GDM1 (cell line): ENCODE results near the gene LSP1.

Experiments
- DNase-seq: peaks from one replicate; lab custom pipeline; 2025; lab: John Stamatoyannopoulos, UW

Gene LSP1

DNA sequence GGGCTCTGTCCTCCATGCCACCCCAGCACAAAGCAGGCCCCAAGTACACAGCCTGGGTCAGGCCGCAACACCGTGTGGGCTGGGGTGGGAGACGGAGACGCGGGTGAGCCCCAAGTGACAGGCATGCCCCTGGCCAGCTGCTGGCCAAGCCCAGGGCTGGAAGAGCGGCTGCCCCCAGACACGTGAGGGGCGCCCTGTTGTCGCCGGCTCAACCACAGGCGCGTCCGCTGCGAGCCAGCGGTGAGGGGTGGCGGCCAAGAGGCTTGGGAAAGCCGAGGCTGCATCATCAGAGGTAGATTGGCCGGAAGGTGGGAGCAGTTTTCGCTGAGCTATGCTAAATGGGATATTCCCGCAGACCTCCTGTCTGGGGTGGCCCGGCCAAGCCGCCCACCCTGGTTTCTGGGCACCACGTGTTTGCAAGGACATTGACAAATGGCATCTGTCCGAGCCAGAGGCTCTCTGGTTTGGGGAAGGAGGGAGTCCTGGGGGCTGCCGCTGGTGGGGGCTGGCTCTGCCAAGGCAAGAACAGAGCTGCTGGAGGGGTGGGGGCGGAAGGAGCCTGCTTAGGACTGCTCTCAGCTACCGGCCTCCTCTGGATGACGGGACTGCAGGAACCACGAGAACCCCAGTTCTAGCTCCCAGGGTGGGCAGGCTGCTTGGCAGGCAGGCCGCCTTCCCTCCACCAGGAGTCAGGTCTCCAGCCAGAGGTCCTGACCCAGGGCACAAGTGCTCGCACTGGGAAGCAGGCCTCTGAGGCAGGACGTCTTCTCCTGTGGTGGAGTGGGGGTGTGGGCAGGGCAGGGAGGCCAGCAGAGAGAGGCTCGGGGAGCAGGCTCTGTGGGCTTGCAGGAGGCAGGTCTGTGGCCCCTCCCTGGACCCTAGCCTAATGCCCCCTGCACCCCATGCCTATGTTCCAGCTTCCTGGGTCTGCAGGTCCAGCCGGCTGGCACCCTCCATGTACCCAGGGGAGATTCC, 38.3 kb downstream of the LSP1 start:
- no peak for DNase-seq

- no peak for DNase-seq
Measured at GRCh38 chr11:1891831-1892115, 38.9 kb downstream of the LSP1 start, which contains the start of gene PRR33. PRR33 (minus strand) TSS chr11:1891895; CDS start chr11:1890584, 1,311 bp downstream.

DNA sequence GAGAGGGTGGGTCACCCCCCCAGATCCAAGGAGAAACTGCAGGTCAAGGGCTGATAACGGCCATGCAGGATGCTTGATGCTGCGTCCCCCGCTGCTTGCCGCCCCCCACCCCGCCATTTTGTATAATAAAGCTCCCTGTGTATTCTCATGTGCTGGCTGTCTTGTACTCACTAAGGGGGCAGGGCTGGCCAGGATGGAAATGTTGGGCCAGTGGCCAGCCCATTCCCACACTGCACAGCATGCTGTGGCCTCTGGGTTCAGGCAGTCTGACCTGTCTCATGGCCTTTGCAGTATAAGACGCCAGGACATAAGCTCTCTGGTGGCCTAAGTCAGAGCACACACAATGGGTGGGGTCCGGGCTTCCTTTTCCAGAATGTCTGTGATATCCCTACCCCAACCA, 39.2 kb downstream of the LSP1 start:
- DNase-seq = no peak

DNA sequence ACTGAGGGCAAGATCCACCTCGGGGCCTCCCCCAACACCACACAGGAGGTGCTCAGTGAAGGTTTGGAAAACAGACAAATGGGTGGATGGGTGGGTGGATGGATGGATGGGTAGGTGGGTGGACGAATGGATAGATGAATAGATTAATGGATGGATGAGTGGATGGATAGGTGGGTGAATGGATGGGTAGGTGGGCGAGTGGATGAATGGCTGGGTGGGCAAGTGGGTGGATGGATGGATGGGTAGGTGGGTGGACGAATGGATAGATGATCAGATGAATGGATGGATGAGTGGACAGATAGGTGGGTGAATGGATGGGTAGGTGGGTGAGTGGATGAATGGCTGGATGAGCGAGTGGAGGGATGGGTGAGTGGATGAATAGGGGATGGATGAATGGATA, 39.7 kb downstream of the LSP1 start:
- DNase-seq = no peak

DNA sequence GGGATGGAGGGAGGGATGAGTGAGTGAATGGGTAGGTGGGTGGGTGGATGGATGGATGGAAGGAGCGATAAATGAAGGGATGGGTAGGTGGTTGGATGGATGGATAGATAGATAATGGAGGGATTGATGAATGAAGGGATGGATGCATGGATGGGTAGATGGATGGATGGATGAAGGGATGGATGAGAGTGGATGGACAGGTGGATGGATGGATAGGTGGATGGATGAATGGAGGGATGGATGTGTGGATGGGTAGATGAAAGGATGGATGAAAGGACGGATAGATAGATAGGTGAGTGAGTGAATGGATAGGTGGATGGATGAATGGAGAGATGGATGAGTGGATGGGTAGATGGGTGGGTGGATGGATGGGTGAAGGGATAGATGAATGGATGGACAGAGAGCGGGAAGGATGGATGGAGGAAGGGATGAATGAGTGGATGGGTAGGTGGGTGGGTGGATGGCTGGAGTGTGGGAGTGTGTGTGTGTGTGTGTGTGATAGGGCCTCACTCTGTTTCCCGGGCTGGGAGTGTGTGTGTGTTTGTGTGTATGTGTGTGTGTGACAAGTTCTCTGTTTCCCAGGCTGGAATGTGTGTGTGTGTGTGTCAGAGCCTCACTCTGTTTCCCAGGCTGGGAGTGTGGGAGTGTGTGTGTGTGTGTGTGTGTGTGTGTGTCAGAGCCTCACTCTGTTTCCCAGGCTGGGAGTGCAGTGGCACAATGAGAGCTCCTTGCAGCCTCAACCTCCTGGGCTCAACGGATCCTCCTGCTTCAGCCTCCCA, 40.9 kb downstream of the LSP1 start:
- no peak for DNase-seq

GRCh38 chr11:1894759-1895158, 41.9 kb downstream of the LSP1 start:
- no peak for DNase-seq

DNA sequence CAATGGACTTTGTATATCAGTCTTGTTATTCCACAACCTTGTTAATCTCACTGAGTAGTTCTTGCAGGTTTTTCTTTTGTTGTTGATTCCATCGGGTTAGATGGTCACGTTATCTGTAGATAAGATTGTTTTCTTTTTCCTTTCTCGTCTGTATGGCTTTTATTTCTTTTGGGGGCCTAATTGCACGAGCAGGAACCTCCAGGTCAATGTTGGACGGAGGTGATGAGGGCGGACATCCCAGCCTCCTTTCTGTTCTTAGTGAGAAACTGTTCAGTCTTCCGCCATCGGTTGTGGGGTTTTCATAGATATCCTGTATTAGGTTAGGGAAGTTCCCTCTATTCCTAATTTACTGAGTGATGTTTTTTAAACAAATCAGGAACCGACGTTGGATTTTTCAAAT, 43.6 kb downstream of the LSP1 start:
- no peak for DNase-seq

DNA sequence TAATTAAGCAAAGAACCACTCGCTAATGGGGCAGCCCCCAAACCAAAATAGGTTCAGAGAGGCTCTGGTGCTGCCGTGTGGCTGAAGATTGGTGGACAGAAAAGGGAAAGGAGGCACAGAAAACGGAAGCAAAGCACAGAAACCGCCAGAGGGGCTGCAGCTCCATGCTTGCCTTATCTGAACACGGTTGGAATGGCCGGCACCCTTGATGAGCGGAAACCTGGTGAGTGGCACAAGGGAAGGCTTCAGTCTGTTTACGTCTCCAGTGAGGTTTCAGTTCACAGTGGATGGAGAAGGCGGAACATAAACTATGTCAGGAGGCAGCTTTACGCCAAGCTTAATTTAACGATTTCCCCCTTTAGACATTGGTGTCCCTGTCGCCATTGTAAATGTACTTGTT, 44.0 kb downstream of the LSP1 start:
- peak; percentile 91 for DNase-seq

DNA sequence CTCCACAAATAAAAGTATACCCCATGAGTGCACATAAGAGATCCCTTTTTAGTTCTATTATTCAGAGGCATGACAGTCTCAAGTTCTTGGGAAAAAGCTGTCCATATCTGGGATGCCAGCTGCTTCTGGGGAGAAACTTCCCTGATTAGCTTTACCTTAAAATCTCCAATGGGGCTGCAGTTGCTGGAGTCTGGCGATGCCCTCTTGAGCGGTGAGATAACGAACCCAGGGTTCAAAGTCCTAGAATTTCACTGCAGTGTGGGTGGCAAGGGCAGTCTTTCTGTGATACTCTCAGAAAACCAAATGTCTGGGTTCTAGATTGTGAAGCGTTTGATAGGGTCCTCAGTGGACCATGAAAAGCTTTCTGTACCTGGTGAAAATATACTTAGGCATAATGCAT, 46.2 kb downstream of the LSP1 start:
- no peak for DNase-seq

DNA sequence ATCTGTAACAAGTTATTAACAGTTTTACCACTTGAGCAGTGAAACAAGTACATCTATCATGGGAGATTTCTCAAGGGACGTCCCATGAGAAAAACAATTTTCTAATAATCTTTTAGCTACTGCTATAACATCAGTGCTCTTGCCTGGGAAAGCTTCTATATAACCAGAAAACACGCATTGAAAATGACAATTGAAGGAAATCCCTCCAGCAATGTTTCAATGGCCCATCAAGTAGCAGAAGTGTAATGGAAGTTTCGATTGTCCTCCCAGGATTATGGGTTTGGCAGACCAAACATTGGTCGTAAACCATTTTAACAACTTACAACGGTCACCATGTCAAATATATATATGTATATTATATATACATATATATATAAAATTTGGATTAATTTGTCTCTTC, 46.8 kb downstream of the LSP1 start:
- no peak for DNase-seq

DNA sequence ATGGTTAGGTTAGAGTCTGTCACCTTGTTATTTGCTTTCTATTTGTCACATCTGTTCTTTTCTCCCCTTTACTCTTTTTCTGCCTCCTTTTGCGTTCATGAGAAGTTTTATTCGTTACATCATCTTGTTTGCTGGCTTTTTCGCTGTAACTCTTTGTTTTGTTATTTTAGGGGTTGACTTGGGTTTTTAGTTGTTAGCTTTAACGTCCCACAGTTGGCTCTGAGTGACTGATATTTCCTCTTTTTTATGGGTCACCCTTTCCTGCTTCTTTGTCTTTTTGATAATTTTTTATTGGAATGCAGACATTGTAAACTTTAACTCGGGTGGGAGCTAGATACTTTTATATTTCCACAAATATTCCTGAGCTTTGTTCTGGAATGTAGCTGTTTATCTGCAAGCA, 53.3 kb downstream of the LSP1 start:
- DNase-seq = no peak

DNA sequence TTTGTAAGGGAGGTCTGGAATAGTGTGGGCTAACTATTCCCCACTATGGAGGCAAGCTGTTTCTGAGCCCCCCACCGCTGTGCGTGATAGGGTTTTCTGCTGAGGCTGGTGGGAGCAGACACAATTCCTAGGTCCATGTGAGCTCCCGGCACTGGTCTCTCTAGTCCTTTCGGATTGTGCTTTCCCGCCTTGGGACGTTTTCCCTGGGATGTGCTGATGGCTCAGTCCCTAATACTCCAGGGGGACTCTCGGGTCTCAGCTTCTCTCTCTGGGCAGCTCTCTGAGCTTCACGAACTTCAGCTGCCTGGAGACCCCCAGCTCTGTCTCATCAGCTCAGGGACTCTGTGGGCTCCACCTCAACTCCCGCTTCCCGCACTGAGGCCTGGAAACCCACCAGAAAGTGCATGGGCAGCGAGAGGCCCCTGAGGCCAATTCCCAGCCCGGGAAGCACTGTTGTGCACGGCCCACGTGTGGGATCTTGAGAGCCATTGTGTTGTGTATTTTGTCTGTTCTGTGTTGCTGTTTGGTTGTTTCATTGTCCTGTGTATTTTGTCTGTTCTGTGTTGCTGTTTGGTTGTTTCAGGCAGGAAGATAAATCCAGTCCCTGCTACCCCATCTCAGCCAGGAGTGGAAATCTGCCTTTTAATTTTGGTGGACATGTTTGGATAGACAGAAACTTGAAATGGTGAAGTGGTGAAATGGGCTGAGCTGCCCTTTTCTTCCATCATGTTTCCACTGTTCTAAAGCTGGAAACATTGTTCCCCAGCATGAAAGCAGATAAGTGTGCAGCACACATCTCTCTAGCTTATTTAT, 53.9 kb downstream of the LSP1 start:
- no peak for DNase-seq

- no peak for DNase-seq
Measured at GRCh38 chr11:1908618-1909017, 55.7 kb downstream of the LSP1 start.

DNA sequence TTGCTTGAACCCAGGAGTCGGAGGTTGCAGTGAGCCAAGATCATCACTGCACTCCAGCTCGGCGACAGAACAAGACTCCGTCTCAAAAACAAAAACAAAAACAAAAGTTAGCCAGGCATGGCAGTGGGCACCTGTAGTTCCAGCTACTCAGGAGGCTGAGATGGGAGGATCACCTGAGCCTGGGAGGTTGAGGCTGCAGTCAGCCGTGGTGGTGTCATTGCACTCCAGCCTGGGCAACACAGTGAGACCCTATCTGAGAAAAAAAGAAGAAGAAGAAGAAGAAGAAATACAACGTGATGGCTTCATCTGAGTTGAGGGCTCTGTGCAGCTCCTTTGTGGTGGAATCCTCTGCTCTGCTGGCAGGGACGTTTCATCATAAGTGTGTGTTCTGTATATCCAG, 56.6 kb downstream of the LSP1 start:
- DNase-seq = no peak

GRCh38 chr11:1912289-1912878, 59.5 kb downstream of the LSP1 start:
- peak; percentile 31 for DNase-seq

DNA sequence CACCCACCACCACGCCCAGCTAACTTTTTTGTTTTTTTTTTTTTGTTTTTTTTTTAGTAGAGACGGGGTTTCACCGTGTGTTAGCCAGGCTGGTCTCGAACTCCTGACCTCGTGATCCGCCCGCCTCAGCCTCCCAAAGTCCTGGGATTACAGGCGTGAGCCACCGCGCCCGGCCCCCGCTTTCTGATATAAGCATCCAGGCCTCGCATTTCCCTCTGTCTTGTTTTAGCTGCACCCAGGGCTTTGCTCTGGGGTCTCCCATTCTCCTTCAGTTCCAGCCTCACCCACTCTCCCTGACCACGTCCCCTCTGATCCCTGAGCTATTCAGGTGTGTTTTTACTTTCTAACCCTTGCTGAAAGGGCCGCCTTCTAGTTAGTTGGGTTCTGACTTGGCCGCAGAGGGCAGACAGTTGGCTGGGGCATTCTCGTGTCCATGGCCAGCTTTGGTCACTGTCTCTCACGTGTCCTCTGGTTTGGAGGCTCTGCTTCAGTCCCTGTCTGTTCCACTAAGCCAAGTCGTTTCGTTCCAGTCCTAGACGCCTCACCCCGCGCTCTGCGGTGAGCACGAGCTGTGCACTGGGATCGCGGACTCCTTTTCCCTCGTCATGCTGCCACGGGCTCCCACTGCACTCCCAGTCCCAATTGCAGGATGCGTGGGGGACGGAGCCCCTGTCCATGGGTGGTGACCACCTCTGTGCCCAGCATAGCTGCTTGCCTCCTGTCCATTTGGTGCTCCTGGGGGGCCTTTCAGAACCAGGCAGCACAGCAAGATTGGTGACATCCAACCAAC, 60.6 kb downstream of the LSP1 start:
- no peak for DNase-seq

DNA sequence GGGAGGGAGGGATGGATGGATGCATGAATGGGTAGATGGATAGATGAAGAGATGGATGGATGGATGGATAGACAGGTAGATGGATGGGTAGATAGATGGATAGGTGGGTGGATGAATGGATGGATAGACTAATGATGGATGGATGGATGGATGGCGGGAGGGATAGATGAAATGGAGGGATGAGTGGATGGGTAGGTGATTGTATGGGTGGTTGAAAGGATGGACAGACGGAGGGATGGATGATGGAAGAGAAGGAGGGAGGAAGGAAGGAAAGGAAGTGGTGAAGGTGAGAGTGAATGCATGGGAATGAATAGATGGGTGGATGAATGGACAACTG, 62.9 kb downstream of the LSP1 start:
- no peak for DNase-seq

DNA sequence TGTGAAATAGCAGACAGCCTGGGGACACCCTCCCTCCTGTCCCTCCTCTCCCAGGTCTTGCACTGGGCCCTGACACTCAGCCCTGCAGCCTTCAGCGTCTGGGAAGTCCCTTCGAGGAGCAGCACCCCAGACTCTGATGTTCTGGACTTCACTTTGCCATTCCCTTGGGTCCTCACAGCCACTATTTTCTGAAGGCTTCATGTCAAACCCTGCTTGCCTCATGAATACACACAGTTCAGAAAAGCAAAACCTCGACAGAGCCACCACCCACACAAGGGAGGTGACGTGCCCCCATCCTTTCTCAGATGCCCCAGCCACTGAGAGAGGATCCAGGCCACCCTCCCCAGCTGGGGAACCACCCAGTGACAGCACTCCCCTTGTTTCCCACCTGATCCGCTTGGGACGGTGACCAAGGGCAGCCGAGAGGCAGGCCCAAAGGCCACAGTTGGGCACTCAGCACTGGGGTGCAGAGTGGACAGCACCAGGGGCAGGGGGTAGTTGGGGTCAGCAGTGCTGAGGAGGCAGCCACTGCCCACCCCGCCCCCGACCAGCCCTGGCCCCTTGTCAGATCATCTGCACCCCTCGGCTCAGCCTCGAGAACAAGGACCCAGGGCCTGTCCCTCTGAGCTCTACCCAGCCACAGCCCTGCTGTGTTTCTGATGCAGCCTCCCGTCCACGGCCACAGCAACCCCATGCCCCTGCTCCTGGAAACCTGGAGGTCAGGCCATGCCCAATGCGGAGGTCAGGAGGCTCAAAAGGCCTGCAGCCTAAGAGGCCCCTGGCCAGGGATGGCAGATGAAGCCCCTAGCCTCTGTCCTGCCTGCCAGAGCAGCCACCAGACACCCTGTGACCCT, 63.5 kb downstream of the LSP1 start:
- DNase-seq = no peak

- no peak for DNase-seq
Measured at GRCh38 chr11:1916986-1917522, 64.2 kb downstream of the LSP1 start.
